HCT116 (cell line): ENCODE data around the gene SFTPB. TPM values are rescaled to one million over a fixed set of nuclear protein-coding genes. Genes with fewer than 3 reads are reported as not detected.

ENCODE experiments used
- ATAC-seq: fragments of 200-7000 bp; cut with Tn5 transposase; 2 replicates; pipeline ENCODE4 v1.9.1; 2020; ENCODE audit warnings: mild to moderate bottlenecking, moderate library complexity
- BruUV-seq: library from RNA; stranded (reverse); fragments of 400-500 nt; replicated peaks from 2 replicates; lab custom pipeline; 2021; lab: Mats Ljungman, UMichigan
- CTCF ChIA-PET: fragments of 300-600 bp; sonication (Branson Sonifier 250); formaldehyde crosslinking; loops from one replicate; lab custom pipeline; 2021; ENCODE audit warnings: antibody characterized with exemption; lab: Charles Lee
- POLR2A ChIA-PET: fragments of 300-600, 350-600 bp; sonication (Branson Sonifier 250); formaldehyde crosslinking; loops from one replicate; lab custom pipeline; 2021; ENCODE audit warnings: antibody characterized with exemption; lab: Charles Lee
- RAD21 ChIA-PET, 2 experiments: fragments of 300-600 bp; sonication (Branson Sonifier 250); formaldehyde crosslinking; loops; one replicate each; lab custom pipeline; 2023; ENCODE audit warnings: low total read pairs in 2 of 2; ENCODE audit not compliant: uncharacterized antibody in 2 of 2, unreplicated experiment in 2 of 2, low non-redundant PET in 1 of 2; lab: Charles Lee
- DNase-seq: peaks from one replicate; pipeline ENCODE4 v3.0.0-alpha.2; 2010; ENCODE audit warnings: low read depth, low spot score
- H2AFZ ChIP-seq: fragments of 200-600 bp; shearing (Covaris generic), sonication (generic); 2 replicates; pipeline ENCODE4 v1.6.1; 2017; ENCODE audit warnings: low read depth, mixed run types, mixed read lengths, antibody characterized with exemption, low read length; ENCODE audit not compliant: poor library complexity, severe bottlenecking
- H3K27ac ChIP-seq: 2 replicates; pipeline ENCODE4 v1.5.1; 2012; ENCODE audit warnings: low read depth, low read length
- H3K27me3 ChIP-seq: fragments of 200-600 bp; sonication (generic); 2 replicates; pipeline ENCODE4 v1.6.1; 2016; ENCODE audit warnings: mixed run types, low read length, mixed read lengths; ENCODE audit not compliant: insufficient read depth
- H3K36me3 ChIP-seq, 2 experiments: fragments of 200-500 bp in 1 of 2; fragments of 200-600 bp in 1 of 2; sonication (Bioruptor generic) in 1 of 2; sonication (generic) in 1 of 2; 2 replicates each; pipeline versions ENCODE4 v1.5.1 to v1.6.1; 2014 to 2016; ENCODE audit warnings: low read length in 2 of 2, inconsistent platforms in 1 of 2, mixed read lengths in 1 of 2, mixed run types in 1 of 2; ENCODE audit not compliant: insufficient read depth in 2 of 2, control insufficient read depth in 1 of 2
- H3K4me1 ChIP-seq, 2 experiments: fragments of 200-600 bp in 1 of 2; sonication (generic) in 1 of 2; 2 replicates each; pipeline versions ENCODE4 v1.5.1 to v1.6.1; 2012 to 2017; ENCODE audit warnings: low read length in 2 of 2, inconsistent platforms in 1 of 2, mild to moderate bottlenecking in 1 of 2, mixed read lengths in 1 of 2, mixed run types in 1 of 2, moderate library complexity in 1 of 2; ENCODE audit not compliant: insufficient read depth in 2 of 2, control insufficient read depth in 1 of 2
- H3K4me2 ChIP-seq: fragments of 200-600 bp; sonication (generic); 2 replicates; pipeline ENCODE4 v1.6.1; 2017; ENCODE audit warnings: mixed run types, low read length, mixed read lengths
- H3K4me3 ChIP-seq, 2 experiments: fragments of 200-600 bp in 1 of 2; sonication (generic) in 1 of 2; replicated peaks in 1 of 2; 2 replicates each; pipeline ENCODE4 v1.5.1; 2011 to 2016; ENCODE audit warnings: low read length in 2 of 2, control low read depth in 1 of 2, low read depth in 1 of 2, mild to moderate bottlenecking in 1 of 2, mixed read lengths in 1 of 2, mixed run types in 1 of 2
- H3K79me2 ChIP-seq: fragments of 200-600 bp; sonication (generic); 2 replicates; pipeline ENCODE4 v1.6.1; 2017; ENCODE audit warnings: mild to moderate bottlenecking, mixed run types, low read length, moderate library complexity, mixed read lengths; ENCODE audit not compliant: insufficient read depth
- H3K9ac ChIP-seq: fragments of 200-600 bp; sonication (generic); 2 replicates; pipeline ENCODE4 v1.6.1; 2016; ENCODE audit warnings: low read length, mixed read lengths
- H3K9me2 ChIP-seq: fragments of 200-600 bp; sonication (generic), shearing (Covaris generic); 2 replicates; pipeline ENCODE4 v1.6.1; 2017; ENCODE audit warnings: mixed run types, mild to moderate bottlenecking, moderate library complexity; ENCODE audit not compliant: insufficient read depth
- H3K9me3 ChIP-seq, 2 experiments: fragments of 200-500 bp in 1 of 2; fragments of 200-600 bp in 1 of 2; sonication (Bioruptor generic) in 1 of 2; sonication (generic) in 1 of 2; 2 replicates each; pipeline ENCODE4 v1.6.1; 2014 to 2017; ENCODE audit warnings: low read length in 2 of 2, mixed read lengths in 2 of 2, inconsistent platforms in 1 of 2, low read depth in 1 of 2, mild to moderate bottlenecking in 1 of 2, mixed run types in 1 of 2, moderate library complexity in 1 of 2; ENCODE audit not compliant: control insufficient read depth in 1 of 2, insufficient read depth in 1 of 2
- H4K20me1 ChIP-seq: fragments of 200-600 bp; sonication (generic), shearing (Covaris generic); 2 replicates; pipeline ENCODE4 v1.6.1; 2017; ENCODE audit warnings: mixed run types, mild to moderate bottlenecking, moderate library complexity; ENCODE audit not compliant: insufficient read depth
- EZH2 ChIP-seq: fragments of 200-600 bp; sonication (generic); IDR thresholded peaks from 2 replicates; pipeline ENCODE4 v1.6.1; 2017; ENCODE audit warnings: antibody characterized with exemption, mixed run types
- MAX ChIP-seq: IDR thresholded peaks from 2 replicates; pipeline ENCODE4 v1.6.1; 2012
- RAD21 ChIP-seq: IDR thresholded peaks from 2 replicates; pipeline ENCODE4 v1.6.1; 2012; ENCODE audit warnings: low read depth, mild to moderate bottlenecking
- intact Hi-C: fragments of 100-400 bp; cut with micrococcal nuclease; formaldehyde crosslinking; loops from 2 replicates; pipeline ENCODE4 v1.10.0; 2022
- total RNA-seq: library from RNA; stranded (reverse); gene quantifications from one replicate; pipeline ENCODE4 v1.2.1, GENCODE V29; 2021; ENCODE audit not compliant: unreplicated experiment
- TF ChIP-seq, protein P1 (sequence below): IDR thresholded peaks from 2 replicates; pipeline ENCODE4 v1.6.1; 2012
- TF ChIP-seq, protein P2 (sequence below), 3 experiments: fragments of 200-600 bp in 1 of 3; sonication (generic) in 1 of 3; IDR thresholded peaks in 2 of 3; conservative IDR thresholded peaks in 1 of 3; 2 replicates each; pipeline ENCODE4 v1.5.1; 2012 to 2017; ENCODE audit warnings: low read depth in 2 of 3, low read length in 2 of 3, antibody characterized with exemption in 1 of 3, borderline replicate concordance in 1 of 3, control low read depth in 1 of 3, mild to moderate bottlenecking in 1 of 3, mixed read lengths in 1 of 3, mixed run types in 1 of 3, moderate library complexity in 1 of 3; ENCODE audit not compliant: insufficient read depth in 1 of 3
- TF ChIP-seq, protein P3 (sequence below): IDR thresholded peaks from 2 replicates; pipeline ENCODE4 v1.6.1; 2012; ENCODE audit warnings: low read depth

SFTPB gene
- total RNA-seq, 1 experiment from 2014 or later, result 13.3 TPM

DNA sequence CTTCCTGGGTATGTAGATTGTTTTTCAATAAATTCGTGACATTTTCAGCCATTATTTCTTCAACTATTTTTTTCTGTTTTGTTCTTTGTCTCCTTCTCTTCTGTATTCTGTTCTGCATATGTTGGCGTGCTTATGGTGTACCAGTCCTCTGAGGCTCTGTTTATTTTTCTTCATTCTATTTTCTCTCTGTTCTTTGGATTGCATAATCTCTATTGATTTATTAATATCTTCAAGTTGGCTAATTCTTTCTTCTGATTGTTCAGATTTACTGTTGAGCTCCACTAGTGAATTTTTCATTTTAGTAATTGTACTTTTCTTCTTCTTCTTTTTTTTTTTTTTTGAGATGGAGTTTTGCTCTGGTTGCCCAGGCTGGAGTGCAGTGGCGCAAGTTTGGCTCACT, 36.0 kb upstream of the SFTPB start:
- RAD21 ChIA-PET, result no interaction called here
- H4K20me1 ChIP-seq, result no peaks in the 10 kb centered on the region
- H3K36me3 ChIP-seq, result no peaks in the 10 kb centered on the region
- CTCF ChIA-PET, result interaction anchor here (1.4 to 4.5 kb wide), 2 partner anchors 24 to 67 kb away, joined by 5 to 33 read pairs; no protein-coding TSS in a partner anchor
- ATAC-seq, result no peak
- H3K9me3 ChIP-seq, result no peaks in the 10 kb centered on the region
- H3K79me2 ChIP-seq, result no peaks in the 10 kb centered on the region
- no peak overlapping the region for H3K9ac ChIP-seq
- peaks cover 17 to 39% of the 10 kb centered on the region in 2 experiments for H3K4me1 ChIP-seq
- no peaks in the 10 kb centered on the region for H3K9me2 ChIP-seq
- POLR2A ChIA-PET, result interaction anchor here (0.7 kb wide), 1 partner anchor 952 kb away, joined by 3 read pairs; no protein-coding TSS in a partner anchor
- no peak overlapping the region for H2AFZ ChIP-seq
- intact Hi-C loops, result no loop called here
- no peak overlapping the region for H3K27ac ChIP-seq
- no peak for DNase-seq
- TF ChIP-seq MAX (no peak), EZH2 (no peak), RAD21 (no peak)
- TF ChIP-seq, protein P1, sequence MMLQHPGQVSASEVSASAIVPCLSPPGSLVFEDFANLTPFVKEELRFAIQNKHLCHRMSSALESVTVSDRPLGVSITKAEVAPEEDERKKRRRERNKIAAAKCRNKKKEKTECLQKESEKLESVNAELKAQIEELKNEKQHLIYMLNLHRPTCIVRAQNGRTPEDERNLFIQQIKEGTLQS, result no peak
- TF ChIP-seq, protein P2, sequence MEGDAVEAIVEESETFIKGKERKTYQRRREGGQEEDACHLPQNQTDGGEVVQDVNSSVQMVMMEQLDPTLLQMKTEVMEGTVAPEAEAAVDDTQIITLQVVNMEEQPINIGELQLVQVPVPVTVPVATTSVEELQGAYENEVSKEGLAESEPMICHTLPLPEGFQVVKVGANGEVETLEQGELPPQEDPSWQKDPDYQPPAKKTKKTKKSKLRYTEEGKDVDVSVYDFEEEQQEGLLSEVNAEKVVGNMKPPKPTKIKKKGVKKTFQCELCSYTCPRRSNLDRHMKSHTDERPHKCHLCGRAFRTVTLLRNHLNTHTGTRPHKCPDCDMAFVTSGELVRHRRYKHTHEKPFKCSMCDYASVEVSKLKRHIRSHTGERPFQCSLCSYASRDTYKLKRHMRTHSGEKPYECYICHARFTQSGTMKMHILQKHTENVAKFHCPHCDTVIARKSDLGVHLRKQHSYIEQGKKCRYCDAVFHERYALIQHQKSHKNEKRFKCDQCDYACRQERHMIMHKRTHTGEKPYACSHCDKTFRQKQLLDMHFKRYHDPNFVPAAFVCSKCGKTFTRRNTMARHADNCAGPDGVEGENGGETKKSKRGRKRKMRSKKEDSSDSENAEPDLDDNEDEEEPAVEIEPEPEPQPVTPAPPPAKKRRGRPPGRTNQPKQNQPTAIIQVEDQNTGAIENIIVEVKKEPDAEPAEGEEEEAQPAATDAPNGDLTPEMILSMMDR (IDR thresholded peaks at IDR 0.05 in 2 of 3, conservative IDR thresholded peaks at IDR 0.05 in 1 of 3; ENCODE audit: borderline replicate concordance in 1 of 3, insufficient read depth in 1 of 3, low read depth in 2 of 3, low read length in 2 of 3), result no peak
- TF ChIP-seq, protein P3, sequence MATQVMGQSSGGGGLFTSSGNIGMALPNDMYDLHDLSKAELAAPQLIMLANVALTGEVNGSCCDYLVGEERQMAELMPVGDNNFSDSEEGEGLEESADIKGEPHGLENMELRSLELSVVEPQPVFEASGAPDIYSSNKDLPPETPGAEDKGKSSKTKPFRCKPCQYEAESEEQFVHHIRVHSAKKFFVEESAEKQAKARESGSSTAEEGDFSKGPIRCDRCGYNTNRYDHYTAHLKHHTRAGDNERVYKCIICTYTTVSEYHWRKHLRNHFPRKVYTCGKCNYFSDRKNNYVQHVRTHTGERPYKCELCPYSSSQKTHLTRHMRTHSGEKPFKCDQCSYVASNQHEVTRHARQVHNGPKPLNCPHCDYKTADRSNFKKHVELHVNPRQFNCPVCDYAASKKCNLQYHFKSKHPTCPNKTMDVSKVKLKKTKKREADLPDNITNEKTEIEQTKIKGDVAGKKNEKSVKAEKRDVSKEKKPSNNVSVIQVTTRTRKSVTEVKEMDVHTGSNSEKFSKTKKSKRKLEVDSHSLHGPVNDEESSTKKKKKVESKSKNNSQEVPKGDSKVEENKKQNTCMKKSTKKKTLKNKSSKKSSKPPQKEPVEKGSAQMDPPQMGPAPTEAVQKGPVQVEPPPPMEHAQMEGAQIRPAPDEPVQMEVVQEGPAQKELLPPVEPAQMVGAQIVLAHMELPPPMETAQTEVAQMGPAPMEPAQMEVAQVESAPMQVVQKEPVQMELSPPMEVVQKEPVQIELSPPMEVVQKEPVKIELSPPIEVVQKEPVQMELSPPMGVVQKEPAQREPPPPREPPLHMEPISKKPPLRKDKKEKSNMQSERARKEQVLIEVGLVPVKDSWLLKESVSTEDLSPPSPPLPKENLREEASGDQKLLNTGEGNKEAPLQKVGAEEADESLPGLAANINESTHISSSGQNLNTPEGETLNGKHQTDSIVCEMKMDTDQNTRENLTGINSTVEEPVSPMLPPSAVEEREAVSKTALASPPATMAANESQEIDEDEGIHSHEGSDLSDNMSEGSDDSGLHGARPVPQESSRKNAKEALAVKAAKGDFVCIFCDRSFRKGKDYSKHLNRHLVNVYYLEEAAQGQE, result no peak
- TF ChIP-seq, all 23 proteins: peak for 0
- BruUV-seq, result no TSS peak
- Histone ChIP-seq H3K4me3 (no peak overlapping the region), H3K4me2 (no peak overlapping the region), H3K27me3 (no peaks in the 10 kb centered on the region)
